Measurements from ENCODE around the gene NXT1.

- TF ChIP-seq CTCF (conservative IDR thresholded peaks at IDR 0.05) (no peak), ZFX (IDR thresholded peaks at IDR 0.05) (no peak)
Observed at GRCh38 chr20:23304616-23305015, 46.0 kb upstream of the NXT1 start.

All from C4-2B (cell line).